Heart left ventricle (tissue), 13 donors: ENCODE data around the gene ATAD3B.

ENCODE experiments used
- CTCF ChIP-seq, 12 donors: fragments of 200-600 bp; sonication (generic) in 4 of 12; IDR thresholded peaks; one replicate each; pipeline versions ENCODE4 v1.5.0 to v1.8.0; 2018 to 2022; ENCODE audit warnings: antibody characterized with exemption in 12 of 12, mild to moderate bottlenecking in 5 of 12
- POLR2A ChIP-seq, 2 donors: fragments of 450-650 bp; IDR thresholded peaks; one replicate each; pipeline ENCODE4 v1.6.1; 2017; ENCODE audit warnings: antibody characterized with exemption in 2 of 2, mild to moderate bottlenecking in 2 of 2, moderate library complexity in 2 of 2
- donor health status: ischemic (EF 13 %, LVEDD 7.1; RV severe dilation, severe dysfunction).
- donor health status: DM: no; HTN: yes; CAD: no.
- donor health status: DM: no; HTN: no; CAD: no.
- donor health status: ischemic (EF 25% LVEDD 6.9; RV normal size, moderate dysfunction).
- donor health status: ischemic (EF 25% LVEDD 5.7; RV mildly dilated, moderate dysfunction).
- donor health status: ischemic (EF 35%, LVEDD 5.7; RV mildly dilated, moderate dysfunction).
- donor health status: nonischemic (EF 11% LVEDD 7.7; RV severe dilation, severe dysfunction).
- donor health status: DM: yes; HTN: yes; CAD: no.
- donor health status: PGD.
- donor health status: ischemic (EF 29% LVEDD 5.4; RV normal size, mild dysfunction).
- donor health status: nonischemic (EF 23%, LVEDD 6.1; RV moderate dilation, normal function).

GRCh38 chr1:1431845-1432273 is 39.7 kb upstream of the ATAD3B start:
- TF ChIP-seq CTCF (IDR thresholded peaks at IDR 0.05) = no peak
- TF ChIP-seq POLR2A (IDR thresholded peaks at IDR 0.05) = no peak
